Activated CD4-positive, alpha-beta T cell treated with anti-CD3 and anti-CD28 coated beads, Interleukin-2, amount 10 ng/mL, durations not matched to agents 24 days and 14 days (primary cell): ENCODE data around the gene ESRRB. TPM values are rescaled to one million over a fixed set of nuclear protein-coding genes. Genes with fewer than 3 reads are reported as not detected.

Source experiments
- DNase-seq: peaks from one replicate; pipeline ENCODE4 v3.0.0; 2022
- H3K27ac Mint-ChIP-seq: one replicate; pipeline ENCODE4 v1.8.0; 2022; ENCODE audit warnings: mild to moderate bottlenecking, mixed read lengths
- H3K27me3 Mint-ChIP-seq: one replicate; pipeline ENCODE4 v1.8.0; 2022; ENCODE audit warnings: mixed read lengths
- H3K36me3 Mint-ChIP-seq: one replicate; pipeline ENCODE4 v1.8.0; 2022; ENCODE audit warnings: low read depth, mild to moderate bottlenecking, mixed read lengths
- H3K4me1 Mint-ChIP-seq: one replicate; pipeline ENCODE4 v1.8.0; 2021; ENCODE audit warnings: mixed read lengths
- H3K4me3 Mint-ChIP-seq: one replicate; pipeline ENCODE4 v1.8.0; 2022; ENCODE audit warnings: mild to moderate bottlenecking, moderate library complexity, mixed read lengths
- H3K9me3 Mint-ChIP-seq: one replicate; pipeline ENCODE4 v1.8.0; 2021; ENCODE audit warnings: mixed read lengths
- intact Hi-C: fragments of 100-400 bp; cut with micrococcal nuclease; formaldehyde crosslinking; loops from one replicate; pipeline ENCODE4 v1.15.1; 2023
- total RNA-seq: library from RNA; stranded (reverse); gene quantifications from 2 replicates; pipeline ENCODE4 v1.2.3, GENCODE V29; 2022

Gene ESRRB
- total RNA-seq, 1 donor from 2014 or later, result 0.09 TPM

- no peak overlapping the region for H3K27ac Mint-ChIP-seq
Observed at GRCh38 chr14:76376878-76377734, 1.2 kb downstream of the ESRRB start.

GRCh38 chr14:76377735-76378074, 1.8 kb downstream of the ESRRB start:
- H3K27me3 Mint-ChIP-seq, result peaks cover 78% of the 10 kb centered on the region
- DNase-seq, result no peak
- no peaks in the 10 kb centered on the region for H3K36me3 Mint-ChIP-seq
- intact Hi-C loops, result no loop called here
- H3K4me3 Mint-ChIP-seq, result no peak overlapping the region
- H3K4me1 Mint-ChIP-seq, result peaks cover 2% of the 10 kb centered on the region
- no peaks in the 10 kb centered on the region for H3K9me3 Mint-ChIP-seq
- H3K27ac Mint-ChIP-seq, result no peak overlapping the region

More at GRCh38 chr14:76376878-76377734, 1.2 kb downstream of the ESRRB start:
- Mint-ChIP-seq H3K36me3 (no peaks in the 10 kb centered on the region), H3K4me1 (peaks cover 2% of the 10 kb centered on the region), H3K9me3 (no peaks in the 10 kb centered on the region), H3K27me3 (peaks cover 78% of the 10 kb centered on the region), H3K4me3 (no peak overlapping the region)
- DNase-seq, result no peak
- intact Hi-C loops, result no loop called here

- Mint-ChIP-seq H3K4me1 (peaks cover 2% of the 10 kb centered on the region), H3K4me3 (no peak overlapping the region), H3K36me3 (no peaks in the 10 kb centered on the region), H3K27me3 (peaks cover 77% of the 10 kb centered on the region), H3K27ac (no peak overlapping the region), H3K9me3 (no peaks in the 10 kb centered on the region)
- no peak for DNase-seq
- intact Hi-C loops, result no loop called here
Observed at GRCh38 chr14:76380991-76381390, 5.1 kb downstream of the ESRRB start.

GRCh38 chr14:76381817-76382494, 6.0 kb downstream of the ESRRB start:
- H3K4me3 Mint-ChIP-seq, result no peak overlapping the region
- DNase-seq, result no peak
- peaks cover 70% of the 10 kb centered on the region for H3K27me3 Mint-ChIP-seq
- no peaks in the 10 kb centered on the region for H3K9me3 Mint-ChIP-seq
- no peak overlapping the region for H3K27ac Mint-ChIP-seq
- intact Hi-C loops, result no loop called here
- H3K4me1 Mint-ChIP-seq, result peaks cover 2% of the 10 kb centered on the region
- no peaks in the 10 kb centered on the region for H3K36me3 Mint-ChIP-seq

- H3K27me3 Mint-ChIP-seq, result peaks cover 69% of the 10 kb centered on the region
Observed at GRCh38 chr14:76382495-76382832, 6.5 kb downstream of the ESRRB start.

GRCh38 chr14:76385435-76385834, 9.5 kb downstream of the ESRRB start:
- intact Hi-C loops, result no loop called here
- no peaks in the 10 kb centered on the region for H3K36me3 Mint-ChIP-seq
- DNase-seq, result no peak
- no peak overlapping the region for H3K4me3 Mint-ChIP-seq
- peaks cover 42% of the 10 kb centered on the region for H3K27me3 Mint-ChIP-seq
- H3K4me1 Mint-ChIP-seq, result no peaks in the 10 kb centered on the region
- H3K27ac Mint-ChIP-seq, result no peak overlapping the region
- H3K9me3 Mint-ChIP-seq, result no peaks in the 10 kb centered on the region

More at GRCh38 chr14:76382495-76382832, 6.5 kb downstream of the ESRRB start:
- no peak overlapping the region for H3K27ac Mint-ChIP-seq
- H3K4me3 Mint-ChIP-seq, result no peak overlapping the region
- no peaks in the 10 kb centered on the region for H3K36me3 Mint-ChIP-seq
- intact Hi-C loops, result no loop called here
- H3K4me1 Mint-ChIP-seq, result peaks cover 2% of the 10 kb centered on the region
- DNase-seq, result no peak
- no peaks in the 10 kb centered on the region for H3K9me3 Mint-ChIP-seq

GRCh38 chr14:76386944-76387782, 11.2 kb downstream of the ESRRB start:
- H3K9me3 Mint-ChIP-seq, result no peaks in the 10 kb centered on the region
- peaks cover 27% of the 10 kb centered on the region for H3K27me3 Mint-ChIP-seq
- DNase-seq, result peak; percentile 91
- intact Hi-C loops, result loop anchor here (1.0 kb wide), 1 partner anchor 336 kb away; no protein-coding TSS in a partner anchor
- H3K4me1 Mint-ChIP-seq, result no peaks in the 10 kb centered on the region
- H3K27ac Mint-ChIP-seq, result no peak overlapping the region
- H3K36me3 Mint-ChIP-seq, result no peaks in the 10 kb centered on the region
- H3K4me3 Mint-ChIP-seq, result no peak overlapping the region

GRCh38 chr14:76389841-76390240, 13.9 kb downstream of the ESRRB start:
- intact Hi-C loops, result no loop called here

GRCh38 chr14:76390621-76391020, 14.7 kb downstream of the ESRRB start:
- no peak for DNase-seq
- Mint-ChIP-seq H3K27me3 (peaks cover 5% of the 10 kb centered on the region), H3K4me3 (no peak overlapping the region), H3K27ac (no peak overlapping the region), H3K9me3 (no peaks in the 10 kb centered on the region), H3K36me3 (no peaks in the 10 kb centered on the region), H3K4me1 (no peaks in the 10 kb centered on the region)
- intact Hi-C loops, result no loop called here

More at GRCh38 chr14:76389841-76390240, 13.9 kb downstream of the ESRRB start:
- no peak for DNase-seq
- H3K27ac Mint-ChIP-seq, result no peak overlapping the region
- H3K36me3 Mint-ChIP-seq, result no peaks in the 10 kb centered on the region
- no peaks in the 10 kb centered on the region for H3K9me3 Mint-ChIP-seq
- H3K4me3 Mint-ChIP-seq, result no peak overlapping the region
- H3K4me1 Mint-ChIP-seq, result no peaks in the 10 kb centered on the region
- peaks cover 8% of the 10 kb centered on the region for H3K27me3 Mint-ChIP-seq

GRCh38 chr14:76391981-76392690, 16.2 kb downstream of the ESRRB start:
- intact Hi-C loops, result no loop called here
- Mint-ChIP-seq H3K9me3 (no peaks in the 10 kb centered on the region), H3K4me3 (no peak overlapping the region), H3K27ac (no peak overlapping the region), H3K36me3 (no peaks in the 10 kb centered on the region), H3K4me1 (no peaks in the 10 kb centered on the region), H3K27me3 (peaks cover 1% of the 10 kb centered on the region)
- no peak for DNase-seq

GRCh38 chr14:76394569-76394968, 18.6 kb downstream of the ESRRB start:
- DNase-seq, result no peak
- H3K4me1 Mint-ChIP-seq, result no peaks in the 10 kb centered on the region
- H3K4me3 Mint-ChIP-seq, result no peak overlapping the region
- intact Hi-C loops, result no loop called here
- H3K27me3 Mint-ChIP-seq, result peaks cover 1% of the 10 kb centered on the region
- no peak overlapping the region for H3K27ac Mint-ChIP-seq
- no peaks in the 10 kb centered on the region for H3K9me3 Mint-ChIP-seq
- no peaks in the 10 kb centered on the region for H3K36me3 Mint-ChIP-seq

GRCh38 chr14:76395161-76395560, 19.2 kb downstream of the ESRRB start:
- intact Hi-C loops, result no loop called here
- Mint-ChIP-seq H3K4me1 (no peaks in the 10 kb centered on the region), H3K4me3 (no peak overlapping the region), H3K9me3 (no peaks in the 10 kb centered on the region), H3K27me3 (no peaks in the 10 kb centered on the region), H3K27ac (no peak overlapping the region), H3K36me3 (no peaks in the 10 kb centered on the region)
- DNase-seq, result no peak

GRCh38 chr14:76396714-76397187, 20.8 kb downstream of the ESRRB start:
- intact Hi-C loops, result no loop called here
- no peaks in the 10 kb centered on the region for H3K4me1 Mint-ChIP-seq
- H3K36me3 Mint-ChIP-seq, result no peaks in the 10 kb centered on the region
- no peak overlapping the region for H3K27ac Mint-ChIP-seq
- H3K27me3 Mint-ChIP-seq, result no peaks in the 10 kb centered on the region
- no peaks in the 10 kb centered on the region for H3K9me3 Mint-ChIP-seq
- no peak overlapping the region for H3K4me3 Mint-ChIP-seq
- DNase-seq, result no peak
